Retinal pigment epithelial cell (primary cell): ENCODE measurements around the gene MSI2.

Experiments used
- DNase-seq: peaks from one replicate; pipeline ENCODE4 v3.0.0-alpha.2; 2010; ENCODE audit warnings: low read depth
- H3K4me3 ChIP-seq: 2 replicates; pipeline ENCODE4 v1.5.1; 2011; ENCODE audit warnings: mild to moderate bottlenecking, low read length, control low read depth, moderate library complexity
- CTCF ChIP-seq: conservative IDR thresholded peaks from 2 replicates; pipeline ENCODE4 v1.5.1; 2011; ENCODE audit warnings: low read depth, low read length, control low read depth, inconsistent platforms

The MSI2 gene

GRCh38 chr17:57625957-57626356 is 369.6 kb downstream of the MSI2 start:
- no peak for DNase-seq
- no peak for TF ChIP-seq CTCF
- H3K4me3 ChIP-seq, result no peak overlapping the region

DNA sequence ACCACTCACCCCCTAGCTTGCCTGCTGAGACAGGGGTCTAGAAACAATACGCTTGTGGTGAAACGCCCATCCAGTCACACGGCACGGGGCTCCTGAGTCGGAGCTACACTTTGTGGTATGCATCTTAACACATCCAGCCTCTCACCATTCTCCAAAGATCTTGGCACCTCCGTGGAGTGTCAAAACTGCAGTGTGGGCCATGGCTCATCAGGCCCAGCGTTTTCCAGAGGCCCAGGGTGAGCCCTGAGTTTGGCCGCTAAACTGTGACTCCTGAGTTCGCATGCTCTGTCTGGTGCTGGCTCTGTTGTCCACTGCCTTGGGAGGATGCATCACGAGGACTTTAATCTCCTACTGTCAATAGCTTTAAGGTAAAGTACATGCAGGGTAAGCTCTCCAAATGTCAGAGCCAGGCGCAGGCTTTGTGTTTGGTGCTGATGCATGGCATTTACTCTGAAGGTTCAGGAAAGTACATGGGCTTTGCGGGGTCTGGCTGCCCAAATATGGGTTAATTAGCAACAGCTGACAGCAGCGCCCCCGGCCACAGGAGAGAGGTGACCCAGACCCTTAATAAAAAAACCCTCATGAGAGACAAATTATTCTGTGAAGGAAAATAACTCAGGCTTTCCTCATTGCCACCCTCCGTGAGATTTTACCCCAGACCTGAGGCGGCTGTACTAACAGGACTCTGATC is 370.3 kb downstream of the MSI2 start:
- no peak overlapping the region for H3K4me3 ChIP-seq
- TF ChIP-seq CTCF, result no peak
- no peak for DNase-seq

DNA sequence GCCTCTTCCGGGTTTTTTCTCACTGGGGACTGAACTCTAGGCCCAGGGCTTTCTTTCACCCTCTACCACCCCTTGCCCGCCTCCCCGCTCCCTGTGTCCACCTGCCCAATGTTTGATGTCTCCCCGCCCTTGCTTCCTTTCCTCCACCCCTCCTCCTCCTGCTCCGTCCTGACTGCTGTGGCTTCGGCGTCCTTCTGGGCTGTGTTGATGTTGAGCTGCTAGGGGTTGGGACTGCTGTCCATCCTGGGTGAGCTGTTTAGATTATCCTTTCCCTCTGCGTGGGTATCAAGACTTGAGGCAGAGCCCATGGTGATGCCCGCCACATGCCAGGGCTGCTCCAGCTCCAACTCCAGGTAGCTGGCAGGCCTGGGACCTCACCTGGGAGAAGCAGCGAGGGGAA is 371.3 kb downstream of the MSI2 start:
- TF ChIP-seq CTCF, result no peak
- no peak for DNase-seq
- H3K4me3 ChIP-seq, result no peak overlapping the region

GRCh38 chr17:57628421-57628820 is 372.1 kb downstream of the MSI2 start:
- no peak overlapping the region for H3K4me3 ChIP-seq
- TF ChIP-seq CTCF, result no peak
- no peak for DNase-seq

GRCh38 chr17:57629470-57629869 is 373.1 kb downstream of the MSI2 start:
- no peak for TF ChIP-seq CTCF
- no peak for DNase-seq

DNA sequence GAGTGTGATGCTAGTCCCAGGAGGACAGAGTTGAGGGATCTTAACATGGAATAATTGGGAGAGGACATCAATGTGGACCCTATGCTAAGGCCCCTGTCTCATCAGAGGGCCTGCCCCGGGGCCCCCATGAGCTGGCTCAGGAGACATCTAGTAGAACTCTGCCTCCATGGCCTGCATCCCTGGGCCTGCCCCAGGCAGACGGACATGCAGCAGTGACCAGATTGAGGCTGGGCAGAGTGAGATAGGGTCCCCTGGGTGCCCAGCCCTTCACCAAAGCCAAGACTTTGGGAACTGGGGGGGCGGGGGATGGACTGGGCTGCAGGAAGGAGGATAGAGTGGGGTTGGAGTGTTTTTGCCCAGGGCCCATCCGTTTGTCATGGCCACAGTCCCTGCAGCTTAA is 373.6 kb downstream of the MSI2 start:
- DNase-seq, result no peak
- no peak overlapping the region for H3K4me3 ChIP-seq
- TF ChIP-seq CTCF, result no peak

More at GRCh38 chr17:57629470-57629869, 373.1 kb downstream of the MSI2 start:
- H3K4me3 ChIP-seq, result no peak overlapping the region

- TF ChIP-seq CTCF, result no peak
- H3K4me3 ChIP-seq, result no peak overlapping the region
- DNase-seq, result no peak
These were observed 374.4 kb downstream of the MSI2 start for GRCh38 chr17:57630736-57631135.
